ENCODE results near the gene RABEP2.
A peak's percentile ranks its signal among the peaks of the same experiment; 100 is the strongest.
"Not testable (repeated sequence)": the region's sequence is repeated elsewhere in the genome, so short reads cannot be mapped to it uniquely, and the experiment has no call there.

Gene RABEP2

DNA sequence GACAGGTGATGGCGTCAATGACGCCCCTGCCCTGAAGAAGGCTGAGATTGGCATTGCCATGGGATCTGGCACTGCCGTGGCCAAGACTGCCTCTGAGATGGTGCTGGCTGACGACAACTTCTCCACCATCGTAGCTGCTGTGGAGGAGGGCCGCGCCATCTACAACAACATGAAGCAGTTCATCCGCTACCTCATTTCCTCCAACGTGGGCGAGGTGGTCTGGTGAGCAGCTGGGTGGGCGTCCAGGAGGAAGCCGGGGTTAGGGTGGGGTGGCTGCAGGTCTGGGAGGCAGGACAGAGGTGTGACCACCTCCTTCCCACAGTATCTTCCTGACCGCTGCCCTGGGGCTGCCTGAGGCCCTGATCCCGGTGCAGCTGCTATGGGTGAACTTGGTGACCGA, 23.2 kb downstream of the RABEP2 start:
- no peak for DNase-seq

DNA sequence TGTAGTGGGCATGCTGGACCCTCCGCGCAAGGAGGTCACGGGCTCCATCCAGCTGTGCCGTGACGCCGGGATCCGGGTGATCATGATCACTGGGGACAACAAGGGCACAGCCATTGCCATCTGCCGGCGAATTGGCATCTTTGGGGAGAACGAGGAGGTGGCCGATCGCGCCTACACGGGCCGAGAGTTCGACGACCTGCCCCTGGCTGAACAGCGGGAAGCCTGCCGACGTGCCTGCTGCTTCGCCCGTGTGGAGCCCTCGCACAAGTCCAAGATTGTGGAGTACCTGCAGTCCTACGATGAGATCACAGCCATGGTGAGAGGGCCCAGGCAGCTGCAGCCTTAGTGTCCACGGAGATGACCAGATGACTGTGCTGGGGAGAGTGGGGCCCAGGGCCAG, 24.4 kb downstream of the RABEP2 start:
- DNase-seq = no peak

DNA sequence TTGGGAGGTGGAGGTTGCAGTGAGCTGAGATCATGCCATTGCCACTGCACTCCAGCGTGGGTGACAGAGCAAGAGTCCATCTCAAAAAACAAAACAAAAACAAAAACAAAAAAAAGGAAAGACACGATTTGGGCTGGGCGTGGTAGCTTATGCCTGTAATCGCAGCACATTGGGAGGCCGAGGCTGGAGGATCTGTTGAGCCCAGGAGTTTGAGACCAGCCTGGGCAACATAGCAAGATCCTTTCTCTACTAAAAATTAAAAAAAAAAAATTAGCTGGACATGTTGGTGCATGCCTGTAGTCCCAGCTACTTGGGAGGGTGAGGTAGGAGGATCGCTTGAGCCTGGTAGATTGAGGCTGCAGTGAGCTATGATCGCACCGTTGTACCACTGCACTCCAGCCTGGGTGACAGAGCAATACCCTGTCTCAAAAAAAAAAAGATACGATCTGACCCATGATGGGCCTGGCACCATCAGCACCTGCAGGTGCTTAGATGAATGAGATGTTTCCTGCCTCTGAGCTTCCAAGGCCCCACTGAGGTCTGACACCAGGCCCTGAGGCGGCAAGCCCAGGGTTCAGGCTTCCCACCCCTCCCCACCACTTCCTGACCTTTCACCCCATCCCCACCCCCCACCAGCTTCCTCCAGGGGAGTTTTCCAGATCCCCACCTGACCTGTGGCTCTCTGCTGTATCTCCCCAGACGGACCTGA, 25.0 kb downstream of the RABEP2 start:
- DNase-seq = no peak

DNA sequence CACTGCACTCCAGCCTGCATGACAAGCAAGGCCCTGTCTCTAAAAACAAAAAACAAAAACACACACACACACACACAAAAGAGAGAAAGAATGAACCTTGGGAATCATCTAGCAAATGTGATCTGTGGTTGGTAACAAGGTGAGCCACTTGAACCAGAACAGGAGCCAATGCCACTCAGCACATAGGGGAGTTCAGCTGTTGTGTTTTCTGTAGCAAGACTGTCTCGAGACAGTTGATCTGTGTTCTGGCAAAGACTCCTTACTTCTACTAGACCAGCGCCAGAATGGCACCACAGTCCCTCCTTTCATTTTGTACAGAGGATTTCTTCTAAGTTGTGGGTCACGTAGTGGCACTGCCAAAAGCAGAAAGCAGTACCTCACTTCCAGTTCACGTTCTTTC, 26.1 kb downstream of the RABEP2 start:
- DNase-seq = no peak

DNA sequence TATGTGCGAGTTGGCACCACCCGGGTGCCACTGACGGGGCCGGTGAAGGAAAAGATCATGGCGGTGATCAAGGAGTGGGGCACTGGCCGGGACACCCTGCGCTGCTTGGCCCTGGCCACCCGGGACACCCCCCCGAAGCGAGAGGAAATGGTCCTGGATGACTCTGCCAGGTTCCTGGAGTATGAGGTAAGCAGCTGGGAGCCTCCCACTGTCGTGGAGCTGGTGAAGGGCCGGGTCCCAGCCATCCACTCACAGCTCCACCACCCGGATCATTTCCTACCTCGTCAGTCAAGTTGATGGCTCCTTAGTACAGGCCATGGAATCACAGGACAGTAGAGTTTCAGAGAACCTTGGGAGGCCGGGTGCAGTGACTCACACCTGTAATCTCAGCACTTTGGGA, 26.8 kb downstream of the RABEP2 start:
- DNase-seq = no peak

DNA sequence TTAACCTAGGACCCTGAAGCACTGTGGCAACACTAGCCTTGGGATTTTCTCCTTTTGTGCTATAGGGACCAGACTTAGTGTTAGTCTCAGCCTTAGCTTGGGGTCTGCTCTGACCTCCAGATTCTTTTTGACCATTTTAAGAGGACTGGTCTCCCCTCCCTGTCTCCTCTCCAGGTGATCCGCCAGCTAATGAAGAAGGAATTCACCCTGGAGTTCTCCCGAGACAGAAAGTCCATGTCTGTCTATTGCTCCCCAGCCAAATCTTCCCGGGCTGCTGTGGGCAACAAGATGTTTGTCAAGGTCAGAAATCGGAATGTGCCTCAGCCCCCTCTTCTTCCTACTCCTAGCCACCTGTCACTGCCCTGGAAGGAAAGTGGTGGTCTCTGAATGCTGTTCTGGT, 27.2 kb downstream of the RABEP2 start:
- DNase-seq = no peak

DNA sequence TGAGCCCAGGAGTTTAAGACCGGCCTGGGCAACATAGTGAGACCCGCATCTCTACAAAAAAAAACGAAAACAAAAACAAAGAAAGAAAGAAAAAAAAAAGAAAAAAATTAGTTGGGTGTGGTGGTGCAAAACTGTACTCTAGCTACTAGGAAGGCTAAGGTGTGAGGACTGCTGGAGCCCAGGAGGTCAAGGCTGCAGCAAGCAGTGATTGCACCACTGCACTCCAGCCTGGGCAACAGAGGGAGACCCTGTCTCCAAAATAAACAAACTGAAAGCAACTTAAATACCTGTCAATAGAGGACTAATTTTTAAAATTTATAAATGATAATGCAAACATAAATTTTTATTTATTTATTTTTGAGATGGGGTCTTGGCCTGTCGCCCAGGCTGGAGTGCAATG, 29.4 kb downstream of the RABEP2 start:
- no peak for DNase-seq

DNA sequence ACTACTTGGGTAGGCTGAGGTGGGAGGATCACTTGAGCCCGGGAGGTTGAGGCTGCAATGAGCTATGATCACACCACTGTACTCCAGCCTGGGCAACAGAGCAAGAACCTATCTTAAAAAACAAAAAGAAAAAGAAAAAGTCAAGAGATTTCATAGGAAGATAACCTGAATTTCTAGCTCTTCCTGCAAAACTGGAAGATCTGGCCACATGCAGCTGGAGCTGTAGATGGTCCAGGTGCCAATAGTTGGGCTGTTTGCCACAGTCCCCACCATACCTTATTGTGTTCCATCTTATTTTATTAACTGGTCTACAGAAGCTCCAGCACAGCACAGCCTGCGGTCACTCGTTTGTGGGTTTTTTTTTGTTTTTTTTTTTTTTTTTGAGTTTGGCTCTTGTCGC, 31.7 kb downstream of the RABEP2 start:
- no peak for DNase-seq

DNA sequence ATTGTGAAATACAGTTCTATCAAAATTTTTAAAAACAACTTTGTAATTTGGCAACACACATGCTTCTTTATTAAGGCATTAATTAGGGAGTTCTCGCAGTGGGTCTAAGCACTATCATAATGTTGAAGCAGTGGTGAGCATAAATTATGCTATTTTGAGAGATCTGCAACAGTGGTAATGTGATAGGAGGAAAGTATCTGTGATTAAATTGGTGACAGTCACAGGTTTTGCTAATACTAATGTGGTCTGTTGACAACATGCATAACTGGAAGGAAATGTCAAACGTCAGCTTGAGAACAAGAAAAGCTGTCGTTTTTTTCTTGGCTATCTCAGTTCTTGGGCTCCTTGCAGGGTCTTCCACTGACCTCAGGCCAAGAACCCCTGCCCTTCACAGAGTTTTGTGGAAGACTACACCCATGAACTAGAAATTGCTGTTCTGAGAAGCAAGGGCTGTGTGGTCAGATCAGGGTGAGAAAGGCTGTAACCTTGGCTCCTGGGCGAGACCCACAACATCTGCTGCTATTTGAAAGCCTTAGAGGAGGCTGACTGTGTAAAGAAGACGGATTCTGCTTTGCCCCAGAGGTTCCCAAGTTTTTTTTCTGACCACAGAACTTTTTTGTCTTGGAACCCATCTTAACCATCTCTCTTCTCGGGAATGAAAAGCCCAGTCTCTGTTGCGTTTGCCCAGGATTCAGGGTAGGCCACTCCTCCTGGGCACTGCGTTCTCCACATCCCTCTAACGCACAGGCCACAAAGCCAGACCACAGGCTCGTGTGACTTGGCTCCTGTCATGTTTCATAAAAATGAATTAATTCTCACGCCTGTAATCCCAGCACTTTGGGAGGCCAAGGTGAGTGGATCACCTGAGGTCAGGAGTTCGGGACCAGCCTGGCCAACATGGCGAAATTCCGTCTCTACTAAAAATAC, 32.8 kb downstream of the RABEP2 start:
- no peak for DNase-seq

DNA sequence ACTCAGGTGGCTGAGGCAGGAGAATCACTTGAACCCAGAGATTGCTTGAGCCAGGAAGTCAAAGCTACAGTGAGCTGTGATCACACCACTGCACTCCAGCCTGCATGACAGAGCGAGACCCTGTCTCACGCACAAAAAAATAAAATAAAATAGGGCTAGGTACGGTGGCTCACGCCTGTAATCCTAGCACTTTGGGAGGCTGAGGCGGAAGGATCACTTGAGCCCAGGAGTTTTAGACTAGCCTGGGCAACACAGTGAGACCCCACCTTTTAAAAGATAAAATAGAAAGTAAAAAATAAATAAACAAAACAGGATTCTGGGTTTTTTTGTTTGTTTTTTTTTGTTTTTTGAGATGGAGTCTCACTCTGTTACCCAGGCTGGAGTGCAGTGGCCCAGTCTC, 34.7 kb downstream of the RABEP2 start:
- not testable (repeated sequence) for DNase-seq

DNA sequence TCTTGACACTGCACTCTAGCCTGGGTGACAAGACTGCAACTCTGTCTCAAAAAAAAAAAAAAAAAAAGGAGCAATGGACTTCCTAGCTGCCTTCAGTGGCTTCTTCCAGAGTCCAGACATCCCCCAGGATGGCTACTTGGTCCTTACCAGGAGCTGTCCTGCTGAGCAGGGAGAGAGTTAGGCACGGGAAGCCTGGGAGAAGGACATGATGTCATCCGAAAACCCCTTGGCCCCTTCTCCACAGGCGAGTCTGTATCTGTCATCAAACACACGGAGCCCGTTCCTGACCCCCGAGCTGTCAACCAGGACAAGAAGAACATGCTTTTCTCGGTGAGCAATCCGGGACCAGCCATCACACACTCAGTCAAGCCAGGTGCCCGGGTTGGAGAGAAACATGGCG, 38.1 kb downstream of the RABEP2 start:
- no peak for DNase-seq

DNA sequence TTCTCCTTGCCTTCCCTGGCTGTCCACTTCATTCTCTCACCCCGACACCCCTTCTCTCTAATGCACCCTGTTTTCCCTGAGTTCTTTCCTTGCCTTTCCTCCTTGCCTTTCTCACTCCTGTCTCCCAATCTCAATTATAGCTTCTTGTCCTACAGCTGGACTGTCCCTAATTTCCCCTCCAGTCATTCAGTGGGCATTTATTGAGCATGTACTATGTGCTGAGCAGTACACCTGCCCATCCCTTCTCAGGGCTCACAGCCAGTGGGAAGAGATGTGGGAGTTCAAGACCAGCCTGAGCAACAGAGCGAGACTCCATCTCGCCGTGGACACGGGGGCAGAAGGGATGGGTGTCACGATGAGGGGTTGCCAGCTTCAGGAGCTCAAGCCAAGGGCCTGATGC, 41.0 kb downstream of the RABEP2 start:
- DNase-seq = no peak

DNA sequence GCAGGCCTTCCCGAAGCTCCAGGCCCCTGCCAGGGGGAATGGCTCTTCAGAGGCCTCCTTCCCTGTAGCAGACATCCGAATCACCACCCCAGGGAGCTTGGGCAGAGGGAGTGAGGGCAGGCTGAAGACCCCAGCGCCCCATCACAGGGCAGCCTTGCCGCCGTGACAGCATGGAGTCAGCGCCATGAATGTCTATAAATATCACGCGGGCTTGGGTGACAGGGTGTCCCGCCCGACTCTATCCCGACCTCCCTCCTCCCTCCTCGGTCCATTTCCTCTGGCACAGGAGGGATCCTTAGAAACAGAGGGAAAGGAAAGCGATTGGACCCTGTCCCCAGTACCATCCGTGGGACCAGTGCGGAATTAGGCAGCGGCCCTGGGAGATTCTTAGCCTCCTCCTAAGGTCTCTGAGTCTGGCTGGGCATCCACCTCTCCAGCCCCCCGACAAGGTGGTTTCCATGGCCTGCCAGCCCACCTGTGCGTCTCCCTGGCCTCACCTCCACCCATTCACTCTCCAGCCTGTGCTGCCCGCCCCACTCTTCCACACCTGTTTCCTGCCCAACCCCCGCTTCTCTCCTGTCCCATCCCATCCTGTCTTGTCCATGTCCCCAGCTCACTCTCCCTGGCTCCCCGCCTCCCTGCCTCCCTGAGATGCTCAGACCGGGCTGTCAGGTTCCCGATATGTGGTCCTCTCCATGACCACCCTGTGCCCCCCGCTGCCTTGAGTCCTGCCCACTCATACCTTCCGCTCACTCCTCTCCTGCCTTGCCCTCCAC, 41.6 kb downstream of the RABEP2 start:
- DNase-seq = no peak

DNA sequence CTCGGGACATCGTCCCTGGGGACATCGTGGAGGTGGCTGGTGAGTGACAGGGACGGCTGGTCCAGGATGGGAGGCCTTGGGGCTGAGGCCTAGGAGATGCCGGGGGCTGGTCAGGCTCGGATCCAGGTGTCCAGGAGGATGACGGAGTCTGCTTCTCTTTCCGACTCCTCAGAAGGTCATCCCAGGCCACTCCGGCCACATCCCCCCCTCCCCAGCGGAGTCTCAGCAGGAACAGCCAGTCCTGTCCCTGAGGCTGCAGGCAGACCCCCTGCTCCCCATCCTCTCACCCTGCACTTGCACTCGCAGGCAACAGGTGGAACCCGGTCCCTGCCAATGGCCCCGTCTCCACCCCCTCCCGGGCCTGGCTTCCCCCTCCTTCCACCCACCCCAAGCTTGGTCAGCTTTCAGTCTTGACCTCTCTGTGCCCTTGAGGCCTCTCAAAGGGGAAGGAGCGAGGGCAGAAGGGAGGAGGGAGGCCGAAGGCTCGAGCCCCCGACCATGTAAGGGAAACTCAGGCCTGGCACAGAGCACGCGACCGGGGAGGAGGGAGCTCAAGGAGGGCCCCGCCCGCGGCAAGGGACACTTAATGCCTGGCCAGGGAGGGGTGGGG, 42.4 kb downstream of the RABEP2 start:
- no peak for DNase-seq

DNA sequence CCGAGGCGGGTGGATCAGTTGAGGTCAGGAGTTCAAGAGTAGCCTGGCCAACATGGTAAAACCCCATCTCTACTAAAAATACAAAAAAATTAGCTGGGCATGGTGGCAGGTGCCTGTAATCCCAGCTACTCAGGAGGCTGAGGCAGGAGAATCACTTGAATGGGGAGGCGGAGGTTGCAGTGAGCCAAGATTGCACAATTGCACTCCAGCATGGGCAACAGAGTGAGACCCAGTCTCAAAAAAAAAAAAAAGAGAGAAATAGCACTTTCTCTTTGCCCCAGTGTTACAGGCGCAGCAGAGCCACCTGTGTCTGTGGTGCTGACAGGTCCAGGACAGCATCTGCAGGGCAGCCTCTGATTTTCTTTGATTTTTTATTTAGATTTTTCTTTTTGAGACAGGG, 43.5 kb downstream of the RABEP2 start:
- not testable (repeated sequence) for DNase-seq

DNA sequence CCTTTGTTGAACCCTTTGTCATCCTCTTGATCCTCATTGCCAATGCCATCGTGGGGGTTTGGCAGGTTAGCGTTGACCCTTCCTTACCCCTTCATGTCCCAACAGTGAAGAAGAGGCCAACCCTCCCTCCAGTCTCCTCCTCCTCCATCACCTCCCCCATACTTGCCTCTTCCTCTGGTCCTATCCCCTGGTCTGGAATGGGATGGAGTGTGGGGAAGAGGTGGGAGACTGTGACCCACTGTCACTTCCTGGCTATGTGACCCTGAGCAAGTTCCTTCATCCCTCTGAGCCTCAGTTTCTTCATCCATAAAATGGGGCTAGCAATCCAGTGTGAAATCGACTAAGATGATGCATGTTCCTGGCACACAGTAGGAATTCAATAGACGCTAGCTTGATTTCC, 44.1 kb downstream of the RABEP2 start:
- DNase-seq = no peak

DNA sequence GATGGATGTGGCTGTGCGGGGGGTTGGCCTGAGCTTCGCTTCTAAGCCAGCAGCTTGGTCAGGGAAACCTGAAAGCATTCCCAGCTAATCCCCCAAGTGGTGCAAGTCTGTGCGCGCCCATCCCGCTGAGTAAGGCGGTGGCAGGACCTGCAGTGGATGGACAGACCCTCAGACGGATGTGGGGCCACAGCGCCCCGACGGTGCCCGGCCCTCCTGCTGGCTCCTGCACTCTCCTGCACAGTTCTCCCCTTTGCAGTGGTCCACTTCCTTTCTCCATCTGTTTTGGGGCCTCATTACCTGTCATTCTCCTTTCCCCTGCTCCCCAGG, 44.5 kb downstream of the RABEP2 start:
- no peak for DNase-seq

DNA sequence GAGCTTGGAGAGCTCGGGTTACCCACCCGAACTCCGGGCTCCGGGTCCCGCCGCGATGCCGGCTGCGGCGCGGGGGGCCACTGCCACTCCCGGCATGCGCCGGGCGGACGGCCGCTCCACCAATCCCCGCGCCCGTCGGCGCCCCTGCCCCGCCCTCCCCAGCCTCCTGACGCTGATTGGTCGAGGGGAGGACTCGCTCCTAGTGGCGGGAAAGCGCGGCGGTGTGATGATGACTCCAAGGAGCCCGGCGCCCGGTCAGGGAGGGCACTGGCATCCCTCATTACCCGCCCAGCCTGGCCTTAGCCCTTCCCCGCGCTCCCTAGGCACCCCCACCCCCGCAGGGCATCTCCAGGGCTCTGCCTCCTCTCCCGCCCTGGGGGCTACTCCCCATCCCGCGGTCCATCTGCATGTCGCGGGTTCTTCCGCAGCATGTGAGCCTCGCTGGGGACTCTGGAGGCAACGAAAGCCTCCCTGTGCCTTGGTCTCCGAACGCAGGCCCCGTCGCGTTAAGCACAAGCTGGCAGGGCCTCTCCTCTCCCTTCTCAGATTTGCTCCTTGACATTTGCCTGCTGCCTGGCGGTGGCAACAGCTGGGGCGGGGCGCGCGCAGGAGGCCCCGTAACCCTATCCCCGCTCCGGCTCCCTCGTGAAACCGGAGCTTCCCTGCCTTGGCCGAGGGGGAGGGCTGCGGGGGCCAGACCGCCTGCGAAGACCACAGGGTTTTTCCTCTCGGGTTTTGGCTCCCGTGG, 45.0 kb downstream of the RABEP2 start:
- peak; percentile 50 for DNase-seq

DNA sequence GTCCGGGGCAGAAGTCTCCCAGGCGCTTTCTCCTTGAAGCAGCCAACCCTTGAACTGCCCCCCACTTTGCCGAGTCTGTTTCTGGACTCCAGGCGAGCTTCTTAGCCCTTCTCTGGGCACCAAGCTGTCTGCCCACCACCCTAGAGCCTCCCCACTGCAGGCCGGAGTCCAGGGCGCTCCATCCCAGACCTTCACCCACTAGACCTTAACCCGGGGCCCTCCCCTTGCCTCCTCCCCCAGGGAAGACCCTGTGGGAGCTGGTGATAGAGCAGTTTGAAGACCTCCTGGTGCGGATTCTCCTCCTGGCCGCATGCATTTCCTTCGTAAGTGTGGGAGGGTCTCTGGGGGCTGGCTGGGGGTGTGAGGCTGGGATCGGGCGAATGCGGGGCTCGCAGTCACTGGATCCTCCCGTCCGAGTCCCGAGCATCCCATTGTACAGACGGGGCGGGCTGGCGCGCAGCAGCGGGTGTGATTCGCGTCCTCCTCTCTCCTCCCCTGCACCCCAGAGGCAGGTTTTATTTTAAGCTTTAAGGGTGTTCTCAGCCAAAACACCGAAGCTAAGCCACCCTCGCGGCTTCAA, 45.7 kb downstream of the RABEP2 start:
- DNase-seq = peak; percentile 22

DNA sequence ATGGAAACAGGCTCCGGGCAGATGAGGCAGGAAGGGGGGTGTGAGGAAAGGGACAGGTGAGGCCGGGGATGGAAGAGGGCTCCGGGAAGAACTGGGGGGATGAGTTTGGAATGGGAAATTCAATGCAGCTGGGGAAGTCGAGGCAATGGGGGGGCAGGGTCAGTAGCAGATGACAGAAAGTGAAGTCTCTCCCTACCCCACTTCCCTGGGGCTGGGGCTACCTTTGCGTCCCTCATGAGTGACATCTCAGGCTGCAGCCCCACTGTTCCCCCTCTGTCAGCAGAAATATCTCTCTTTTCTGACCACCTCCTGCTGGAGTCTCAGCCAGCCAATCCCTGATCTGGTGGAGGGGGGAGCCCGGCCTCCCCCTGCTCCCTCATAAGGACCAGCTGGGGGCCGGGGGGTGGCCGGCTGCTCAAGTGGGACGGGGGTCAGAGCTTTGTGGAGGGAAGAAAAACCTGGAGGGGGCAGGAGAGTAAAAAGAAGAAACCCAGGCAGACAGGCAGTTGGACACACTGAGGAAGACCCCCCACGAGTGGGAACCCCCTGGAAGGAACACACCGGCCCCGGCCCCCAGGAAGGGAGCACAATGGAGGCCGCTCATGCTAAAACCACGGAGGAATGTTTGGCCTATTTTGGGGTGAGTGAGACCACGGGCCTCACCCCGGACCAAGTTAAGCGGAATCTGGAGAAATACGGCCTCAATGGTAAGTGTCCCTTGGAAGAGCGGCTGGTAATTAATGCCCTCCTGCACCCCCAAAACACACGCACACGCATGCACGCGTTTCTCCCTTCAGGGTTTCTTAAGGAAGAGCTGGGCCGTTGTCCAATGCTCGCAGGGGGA, 46.7 kb downstream of the RABEP2 start, which contains the start of gene ATP2A1:
Gene ATP2A1, plus strand, starts transcription at position 406 of the 844 bp plus-strand sequence. Its CDS starts 184 bp downstream, at position 590.
- no peak for DNase-seq

DNA sequence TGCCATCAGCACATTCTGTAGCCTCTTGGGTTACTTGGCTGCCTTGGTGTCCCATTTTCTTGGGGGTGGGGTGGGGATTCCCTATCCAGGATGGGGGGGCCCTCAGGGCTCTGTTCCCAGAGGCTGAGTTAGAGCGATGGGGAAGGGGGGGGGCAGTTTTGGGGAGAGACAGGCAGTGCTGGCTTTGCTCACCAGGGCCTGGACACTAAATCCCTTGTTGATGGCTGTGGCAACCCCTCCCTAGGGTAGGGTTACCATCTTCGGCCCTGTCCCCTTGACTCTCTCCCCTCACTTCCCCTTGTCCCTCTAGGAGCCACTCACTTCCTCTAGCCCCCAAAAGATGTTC, 47.4 kb downstream of the RABEP2 start:
- no peak for DNase-seq
